ENCODE results near the gene TMEM209.
A peak's percentile ranks its signal among the peaks of the same experiment; 100 is the strongest.
"Not testable (repeated sequence)": the region's sequence is repeated elsewhere in the genome, so short reads cannot be mapped to it uniquely, and the experiment has no call there.

The TMEM209 gene

DNA sequence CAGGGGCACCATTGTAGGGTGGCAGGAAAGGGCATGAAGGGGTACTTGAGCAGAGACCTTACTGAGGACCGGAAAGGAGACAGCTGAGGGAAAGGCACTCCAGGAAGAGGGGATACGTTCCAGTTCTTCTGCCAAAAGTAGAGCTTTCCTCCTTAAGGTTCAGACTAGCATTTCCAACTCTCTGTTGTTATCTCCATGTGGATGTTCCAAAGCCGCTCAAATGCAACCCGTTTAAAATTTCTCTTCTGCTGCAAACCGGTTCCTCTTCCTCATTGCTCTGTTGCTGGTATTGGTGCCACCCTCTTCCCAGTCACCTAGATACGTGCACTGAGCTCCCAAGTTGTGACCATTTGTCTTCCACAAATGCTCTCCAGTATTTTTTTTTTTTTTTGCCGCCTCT lies 47.5 kb downstream of the TMEM209 start:
- no peak for DNase-seq

DNA sequence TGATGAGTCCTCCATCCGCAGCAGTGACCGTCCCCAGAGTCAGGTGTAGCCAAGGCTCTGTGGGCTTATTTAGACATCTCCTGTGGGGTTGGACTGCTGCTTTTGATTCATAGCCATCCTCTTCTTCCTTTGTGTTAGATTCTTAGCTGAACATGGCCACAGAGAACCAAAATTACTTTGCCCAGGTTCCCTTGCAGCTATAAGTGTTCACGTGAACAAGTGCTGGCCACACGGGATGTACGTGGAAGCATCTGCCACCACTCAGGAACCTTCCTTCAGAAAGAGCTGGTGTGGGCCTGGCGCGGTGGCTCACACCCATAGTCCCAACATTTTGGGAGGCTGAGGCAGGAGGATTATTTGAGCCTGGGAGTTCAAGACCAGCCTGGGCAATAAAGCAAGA lies 49.1 kb downstream of the TMEM209 start:
- no peak for DNase-seq

DNA sequence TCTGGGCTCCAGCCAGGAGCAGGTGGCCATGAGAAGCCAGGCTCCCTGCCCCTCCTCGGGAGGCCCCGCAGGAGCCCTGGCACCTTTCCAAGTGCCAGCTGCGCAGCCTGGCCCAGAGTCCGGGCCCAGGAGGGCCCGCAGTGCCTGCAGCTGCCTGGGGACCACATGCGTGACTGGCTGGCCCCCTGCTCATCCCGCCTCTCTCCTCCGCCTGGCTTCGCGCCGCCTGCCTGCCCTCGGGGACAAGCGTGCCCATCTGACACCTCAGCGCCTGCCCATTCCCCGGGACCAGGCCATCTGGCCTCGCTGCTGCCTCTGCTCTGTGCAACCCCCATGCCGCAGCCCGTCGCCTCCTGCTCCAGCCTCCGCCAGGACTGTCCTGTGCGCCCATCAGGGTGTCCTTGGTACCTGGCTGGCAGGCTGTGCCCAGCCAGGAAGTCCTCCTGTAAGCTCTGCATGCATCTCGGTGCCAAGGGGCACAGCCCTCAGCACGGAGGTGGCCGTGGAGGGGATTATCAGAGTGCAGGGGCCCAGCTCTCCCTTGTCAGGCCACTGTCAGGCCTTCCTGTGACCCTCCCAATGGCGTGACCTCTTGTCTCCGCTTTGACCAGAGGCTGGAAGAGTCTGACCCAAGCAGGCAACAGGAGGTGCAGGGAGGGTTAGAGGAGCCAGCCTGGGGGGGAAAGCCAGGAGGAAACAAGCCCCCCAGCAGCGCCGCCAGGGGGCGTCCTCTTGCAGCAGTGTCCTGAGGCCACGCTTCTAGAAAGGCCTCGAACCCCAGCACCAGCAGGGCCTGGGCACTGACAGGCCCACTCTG lies 50.5 kb downstream of the TMEM209 start:
- DNase-seq: peak; percentile 87

DNA sequence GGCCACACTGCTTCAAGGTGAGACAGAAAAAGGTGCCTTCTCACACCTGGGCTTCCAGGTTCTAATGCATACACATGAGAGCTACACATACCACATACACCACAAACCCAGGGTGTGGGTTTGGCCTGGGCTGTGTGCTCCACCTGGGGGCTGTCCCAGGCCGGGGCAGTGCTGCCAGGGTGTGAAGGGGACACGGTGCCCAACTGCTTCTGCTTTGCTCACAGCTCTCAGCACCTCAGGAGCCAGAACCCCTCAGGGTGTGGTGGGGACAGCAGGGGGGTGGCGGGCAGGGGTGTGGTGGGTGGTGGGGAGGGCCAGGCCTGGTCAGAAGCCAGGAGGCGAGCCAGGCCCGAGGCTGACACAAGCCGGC lies 51.1 kb downstream of the TMEM209 start:
- no peak for DNase-seq

DNA sequence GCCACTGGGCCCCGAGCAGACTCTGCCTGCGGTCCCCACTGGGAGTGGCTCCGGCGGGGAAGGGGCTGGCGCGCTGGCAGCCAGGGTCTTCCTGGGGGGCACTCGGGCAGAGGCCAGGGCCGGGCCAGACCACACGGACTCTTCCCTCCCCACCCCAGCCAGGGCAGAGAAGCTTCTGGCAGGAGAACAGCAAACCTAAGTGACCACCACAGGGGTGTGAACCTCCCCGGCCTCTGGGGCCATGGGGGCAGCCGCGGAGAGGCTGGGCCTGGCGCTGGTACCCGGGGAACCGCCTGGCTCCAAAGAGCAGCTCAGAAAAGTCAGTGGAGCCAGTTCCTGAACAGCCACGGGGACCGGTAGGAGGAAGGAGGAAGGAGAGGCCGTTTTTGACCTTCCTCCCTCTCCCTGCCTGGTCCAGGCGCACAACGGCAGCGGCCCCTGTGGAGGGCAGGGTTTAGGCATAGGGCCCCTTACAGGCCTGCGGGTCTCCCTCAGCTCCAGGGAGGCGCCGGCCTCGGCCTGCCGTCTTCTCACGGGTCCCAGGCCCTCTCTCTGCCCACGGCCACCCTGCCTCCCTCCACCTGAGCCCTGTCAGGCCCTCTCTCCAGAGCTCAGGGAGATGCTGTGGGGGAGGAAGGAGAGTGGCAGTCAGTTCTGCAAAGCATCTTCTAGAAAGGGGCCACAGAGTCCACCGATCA lies 51.8 kb downstream of the TMEM209 start:
- no peak for DNase-seq

DNA sequence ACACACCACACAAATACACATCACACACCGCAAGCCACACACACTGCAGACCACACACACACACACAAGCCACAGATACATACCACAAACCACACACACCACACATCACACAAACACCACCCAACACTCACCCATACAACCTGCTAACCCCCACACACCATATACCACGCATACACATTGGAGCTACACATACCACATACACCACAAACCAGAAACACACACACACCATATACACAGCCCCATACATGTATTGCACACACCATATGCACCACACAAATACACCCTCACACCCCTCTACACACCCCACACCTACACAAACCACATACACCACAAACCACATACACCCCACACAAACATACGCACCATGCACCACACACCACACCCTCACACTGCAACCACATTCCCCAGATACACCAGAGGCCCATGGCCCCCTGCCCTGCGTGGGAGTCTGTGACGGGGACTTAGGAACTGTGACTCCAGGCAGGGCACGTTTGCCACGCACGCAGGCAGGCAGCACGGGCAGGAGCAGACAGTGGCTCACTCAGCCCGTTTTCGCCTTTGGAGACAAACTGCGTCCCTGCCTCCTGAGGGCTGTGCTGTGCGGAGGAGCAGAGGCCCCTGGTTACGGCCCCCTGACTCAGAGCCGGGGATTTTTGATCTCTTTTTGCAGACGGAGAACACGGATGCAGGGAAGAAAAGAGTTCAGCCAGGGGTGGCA lies 52.6 kb downstream of the TMEM209 start:
- DNase-seq: peak; percentile 81

DNA sequence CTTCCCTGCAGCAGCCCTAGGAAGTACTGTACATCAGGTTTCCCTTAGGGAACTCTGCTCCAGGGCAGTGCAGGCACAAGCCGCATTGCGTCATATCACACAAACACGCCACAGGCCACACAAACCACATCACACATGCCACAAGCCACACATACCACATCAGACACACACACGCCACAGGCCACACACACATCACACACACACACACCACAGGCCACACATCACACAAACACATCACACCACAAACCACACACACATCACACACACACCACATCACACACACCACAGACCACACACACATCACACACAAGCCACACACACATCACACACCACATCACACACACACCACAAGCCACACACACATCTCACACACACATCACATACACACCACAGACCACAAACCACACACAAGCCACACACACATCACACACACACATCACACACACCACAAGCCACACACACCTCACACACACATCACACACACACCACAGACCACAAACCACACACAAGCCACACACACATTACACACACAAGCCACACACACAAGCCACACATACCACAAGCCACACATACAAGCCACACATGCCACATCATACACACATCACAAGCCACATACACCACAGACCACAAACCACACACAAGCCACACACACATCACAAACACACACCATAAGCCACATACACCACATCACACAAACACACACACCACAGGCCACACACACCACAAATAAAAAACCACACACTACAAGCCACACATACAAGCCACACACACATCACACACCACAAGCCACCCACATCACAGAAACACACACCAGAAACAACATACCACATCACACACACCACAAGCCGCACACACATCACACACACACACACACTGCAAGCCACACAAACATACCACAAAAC lies 53.4 kb downstream of the TMEM209 start:
- peak; percentile 42 for DNase-seq

DNA sequence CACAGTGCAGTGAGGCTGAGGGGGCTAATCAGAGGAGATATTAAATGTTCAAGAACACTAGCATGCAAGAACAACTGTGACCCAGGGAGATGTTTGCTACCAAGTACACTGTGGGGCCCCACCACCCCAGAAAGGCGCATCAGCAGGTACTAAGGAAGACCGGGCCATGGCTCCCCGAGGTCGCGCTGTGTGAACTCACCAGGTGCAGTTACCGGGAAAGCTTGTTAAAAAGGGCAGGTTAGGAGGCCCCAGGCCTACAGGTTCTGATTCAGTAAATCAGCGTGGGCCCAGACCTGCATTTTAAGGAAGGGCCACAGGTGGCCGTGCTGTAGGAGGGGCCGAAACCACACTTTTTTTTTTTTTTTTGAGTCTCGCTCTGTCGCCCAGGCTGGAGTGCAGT lies 54.6 kb downstream of the TMEM209 start:
- DNase-seq: no peak

DNA sequence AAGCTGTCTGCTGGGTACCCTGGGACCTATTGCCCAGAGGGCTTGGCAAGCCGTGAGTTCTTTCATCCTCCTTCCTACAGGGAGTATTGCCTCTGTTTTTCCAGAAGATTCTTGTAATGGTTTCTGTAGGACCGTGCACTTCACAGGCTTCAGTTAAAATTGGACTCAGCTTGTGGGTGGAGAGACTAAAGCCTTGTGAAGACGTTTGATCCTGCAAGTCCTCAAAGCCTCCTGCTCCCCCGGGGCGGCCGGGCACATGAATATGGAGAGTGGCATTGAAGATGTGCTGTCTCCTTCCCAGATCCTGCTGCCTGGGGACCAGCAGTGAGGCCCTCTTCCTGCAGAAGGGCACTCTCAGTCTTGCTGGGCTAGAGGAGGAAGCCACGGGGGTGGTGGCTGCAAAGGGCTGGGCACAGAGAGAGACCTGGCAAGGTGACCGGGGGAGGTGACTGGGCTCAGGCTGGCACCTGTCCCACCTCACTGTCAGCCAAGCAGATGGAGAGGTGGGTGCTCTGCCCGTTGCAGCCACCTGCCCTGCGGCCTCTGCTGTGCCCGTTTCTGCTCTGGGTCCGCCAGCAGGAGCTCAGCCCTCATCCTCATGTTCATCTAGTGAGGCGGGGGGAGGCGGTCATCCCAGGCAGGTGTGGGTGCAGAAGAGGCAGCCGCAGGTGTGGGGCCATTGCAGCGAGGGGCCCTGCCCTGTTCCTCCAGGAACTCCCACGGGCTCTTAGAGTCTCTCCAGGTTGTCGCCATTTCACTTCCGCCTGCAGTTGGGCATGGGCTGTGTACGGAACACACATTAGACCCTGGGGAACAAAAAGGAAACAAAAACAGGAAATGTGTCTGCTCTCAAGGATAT lies 55.7 kb downstream of the TMEM209 start:
- DNase-seq: peak; percentile 27

DNA sequence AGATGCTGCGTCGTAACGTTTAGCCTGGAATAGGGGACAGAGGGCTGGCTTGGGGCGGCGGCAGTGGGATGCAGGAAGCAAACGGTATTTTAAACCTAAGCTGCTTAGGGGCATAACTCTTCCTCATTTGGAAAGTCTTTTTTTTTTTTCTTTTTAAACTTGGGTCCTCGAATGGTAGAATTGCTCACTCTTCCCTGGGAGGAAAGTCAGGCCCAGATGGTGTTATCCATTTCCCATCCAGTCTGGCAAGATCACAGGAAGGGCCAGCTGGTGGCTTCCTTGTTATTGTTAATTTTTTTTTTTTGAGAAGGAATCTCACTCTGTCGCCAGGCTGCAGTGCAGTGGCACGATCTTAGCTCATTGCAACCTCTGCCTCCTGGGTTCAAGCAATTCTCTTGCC lies 56.6 kb downstream of the TMEM209 start:
- peak; percentile 39 for DNase-seq

DNA sequence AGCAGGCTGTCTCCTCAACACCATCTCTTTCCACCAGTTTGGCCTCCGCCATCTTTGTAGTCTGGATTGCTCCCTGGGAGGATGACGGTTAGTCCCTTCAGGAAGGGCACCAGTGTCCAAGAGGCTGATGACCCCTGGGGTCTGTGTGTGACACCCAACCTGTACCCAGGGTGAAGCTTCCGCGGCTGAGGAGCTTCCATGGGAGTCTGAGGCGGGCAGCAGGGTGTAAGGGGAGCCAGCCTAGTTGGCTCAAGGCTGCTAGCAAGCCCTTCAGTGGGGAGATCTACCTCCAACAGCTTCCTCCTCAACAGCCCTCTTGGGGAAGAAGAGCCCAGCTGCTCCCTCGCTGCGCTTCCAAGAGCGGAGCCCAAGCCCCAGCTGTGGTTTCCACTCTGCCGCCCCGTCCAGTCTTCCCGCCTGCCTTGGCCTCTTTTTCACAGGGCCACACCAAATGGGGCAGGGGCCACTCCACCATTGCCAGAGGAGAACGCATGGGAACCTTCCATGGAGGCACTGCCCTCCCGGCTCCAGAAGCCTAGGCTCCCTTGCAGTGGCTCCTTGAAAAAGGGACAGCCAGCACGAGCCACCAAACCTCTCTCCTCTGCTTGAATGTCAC lies 57.4 kb downstream of the TMEM209 start:
- peak; percentile 26 for DNase-seq

DNA sequence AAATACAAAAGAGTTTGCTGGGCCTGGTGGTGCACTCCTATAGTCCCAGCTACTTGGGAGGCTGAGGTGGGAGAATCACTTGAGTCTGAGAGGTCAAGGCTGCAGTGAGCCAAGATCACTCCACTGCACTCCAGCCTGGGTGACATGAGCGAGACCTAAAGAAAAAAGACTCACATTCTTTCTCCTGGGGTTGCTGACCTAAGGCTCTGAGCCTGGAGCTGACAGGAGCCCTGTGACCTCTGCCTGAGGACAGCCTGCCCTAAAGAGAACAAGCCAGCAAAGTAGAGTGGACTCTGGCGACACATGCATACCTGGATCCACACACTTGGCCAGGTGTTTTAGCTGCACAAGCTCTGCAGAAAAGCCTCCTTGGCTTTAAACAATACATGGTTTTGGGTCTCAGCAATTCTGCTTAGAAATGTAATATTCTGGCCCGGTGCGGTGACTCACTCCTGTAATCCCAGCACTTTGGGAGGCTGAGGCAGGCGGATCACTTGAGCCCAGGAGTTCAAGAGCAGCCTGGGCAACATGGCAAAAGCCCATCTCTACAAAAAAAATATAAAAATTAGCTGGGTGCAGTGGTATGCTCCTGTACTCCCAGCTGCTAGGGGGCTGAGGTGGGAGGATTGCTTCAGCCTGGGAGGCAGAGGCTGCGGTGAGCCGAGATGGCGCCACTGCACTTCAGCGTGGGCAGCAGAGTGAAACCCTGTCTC lies 58.4 kb downstream of the TMEM209 start:
- no peak for DNase-seq

DNA sequence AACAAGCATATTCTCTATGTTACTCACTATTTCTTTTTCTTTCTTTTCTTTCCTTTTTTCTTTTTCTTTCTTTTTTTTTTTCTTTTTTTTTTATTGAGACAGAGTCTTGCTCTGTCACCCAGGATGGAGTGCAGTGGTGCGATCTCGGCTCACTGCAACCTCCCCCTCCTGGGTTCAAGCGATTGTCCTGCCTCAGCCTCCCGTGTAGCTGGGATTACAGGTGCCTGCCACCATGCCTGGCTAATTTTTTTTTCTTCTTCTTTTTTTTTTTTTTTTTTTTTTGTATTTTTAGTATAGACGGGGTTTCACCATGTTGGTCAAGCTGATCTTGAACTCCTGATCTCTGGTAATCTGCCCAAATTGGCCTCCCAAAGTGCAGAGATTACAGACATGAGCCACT lies 59.1 kb downstream of the TMEM209 start:
- DNase-seq: not testable (repeated sequence)

DNA sequence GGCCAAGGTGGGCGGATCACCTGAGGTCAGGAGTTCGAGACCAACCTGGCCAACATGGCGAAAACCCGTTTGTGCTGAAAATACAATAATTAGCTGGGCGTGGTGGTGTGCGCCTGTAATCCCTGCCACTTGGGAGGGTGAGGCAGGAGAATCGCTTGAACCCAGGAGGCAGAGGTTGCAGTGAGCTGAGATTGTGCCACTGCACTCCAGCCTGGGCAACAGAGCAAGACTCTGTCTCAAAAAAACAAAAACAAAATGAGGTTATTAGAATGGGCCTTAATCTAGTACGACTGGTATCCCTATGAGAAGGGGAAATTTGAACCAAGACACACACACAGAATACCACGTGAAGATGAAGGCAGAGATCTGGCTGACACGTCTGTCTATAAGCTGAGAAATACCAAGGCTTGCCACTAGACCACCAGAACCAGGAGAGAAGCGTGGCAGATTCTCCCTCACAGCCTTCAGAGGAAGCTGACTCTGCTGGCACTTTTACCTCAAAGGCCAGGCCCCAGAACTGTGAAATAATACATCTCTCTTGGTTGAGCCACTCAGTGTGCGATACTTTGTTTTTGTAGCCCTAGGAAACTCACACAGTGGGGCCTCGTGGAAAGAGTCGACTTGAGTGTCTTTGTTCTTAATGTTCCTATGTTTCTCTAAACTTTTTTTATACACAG lies 59.6 kb downstream of the TMEM209 start:
- no peak for DNase-seq

DNA sequence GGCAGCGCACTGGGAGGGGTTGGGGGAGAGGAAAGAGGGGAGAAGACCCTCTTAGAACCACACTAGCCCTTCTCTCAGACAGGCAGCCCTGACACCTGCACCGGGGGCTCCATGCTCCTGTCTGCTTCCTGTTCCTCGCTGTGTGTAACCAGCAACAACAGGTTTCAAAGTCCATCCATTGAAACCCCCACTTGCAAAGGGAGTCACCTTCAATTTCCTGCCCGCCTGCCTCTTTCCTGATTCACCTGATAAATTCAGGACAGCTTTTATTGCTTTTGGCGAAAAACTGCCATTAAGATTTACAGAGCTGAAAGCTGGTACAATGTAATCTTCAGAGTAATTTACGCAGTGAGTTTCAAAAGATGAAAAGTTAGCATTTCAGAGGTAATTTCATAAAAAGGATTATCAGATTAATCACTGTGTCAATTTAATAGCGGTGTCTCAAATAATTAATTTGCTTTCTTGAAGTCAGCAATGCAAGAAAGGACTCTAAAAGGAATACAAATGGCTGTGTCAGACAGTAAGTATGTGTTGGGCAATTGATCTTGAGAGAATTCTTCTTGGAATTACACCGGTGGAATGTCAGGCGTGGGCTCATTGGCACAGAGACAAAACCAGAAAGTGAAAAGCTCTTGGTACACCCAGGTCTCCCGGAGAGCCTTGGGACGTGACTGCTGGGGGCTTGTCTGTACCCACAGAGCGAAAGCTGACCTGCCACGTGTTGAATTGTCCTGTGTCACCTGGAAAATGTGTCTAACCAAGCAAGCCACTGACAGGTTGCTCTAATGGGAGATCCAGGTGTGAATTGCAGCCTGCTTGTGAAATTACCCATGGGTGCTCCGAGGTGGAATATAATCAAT lies 60.7 kb downstream of the TMEM209 start:
- peak; percentile 46 for DNase-seq

DNA sequence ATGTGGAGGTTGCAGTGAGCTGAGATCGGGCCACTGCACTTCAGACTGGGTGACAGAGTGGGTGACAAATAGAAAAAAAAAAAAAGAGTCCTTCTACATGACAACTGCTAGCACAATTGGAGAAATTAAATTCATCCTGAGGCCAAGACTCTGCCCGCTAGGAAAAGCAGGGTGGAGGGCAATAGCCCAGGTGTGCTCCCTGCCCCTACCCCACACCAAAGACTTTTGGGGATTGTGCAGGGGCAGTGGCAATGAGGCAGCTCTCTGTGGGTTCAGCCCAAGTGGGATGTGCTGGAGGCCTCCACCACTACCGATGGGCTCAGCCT lies 61.3 kb downstream of the TMEM209 start:
- no peak for DNase-seq

DNA sequence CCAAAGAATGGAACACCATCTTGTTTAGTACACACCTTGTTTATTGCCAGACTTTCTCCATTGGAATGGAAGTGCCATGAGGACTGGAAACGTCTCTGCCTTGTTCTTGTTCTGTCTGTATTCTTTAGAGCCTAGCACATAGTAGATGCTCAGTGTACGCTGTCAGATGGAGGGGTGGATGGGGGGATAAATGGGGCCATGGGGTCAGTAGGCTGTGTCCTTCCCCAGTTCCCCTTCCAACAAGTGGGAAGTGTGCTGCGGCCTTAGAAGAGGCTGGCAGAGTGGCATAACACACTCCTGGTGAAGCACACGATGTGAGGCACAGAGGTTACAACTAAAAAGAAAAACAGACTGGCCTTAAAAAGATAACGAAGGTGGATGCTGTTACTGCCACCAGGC lies 61.9 kb downstream of the TMEM209 start:
- no peak for DNase-seq

DNA sequence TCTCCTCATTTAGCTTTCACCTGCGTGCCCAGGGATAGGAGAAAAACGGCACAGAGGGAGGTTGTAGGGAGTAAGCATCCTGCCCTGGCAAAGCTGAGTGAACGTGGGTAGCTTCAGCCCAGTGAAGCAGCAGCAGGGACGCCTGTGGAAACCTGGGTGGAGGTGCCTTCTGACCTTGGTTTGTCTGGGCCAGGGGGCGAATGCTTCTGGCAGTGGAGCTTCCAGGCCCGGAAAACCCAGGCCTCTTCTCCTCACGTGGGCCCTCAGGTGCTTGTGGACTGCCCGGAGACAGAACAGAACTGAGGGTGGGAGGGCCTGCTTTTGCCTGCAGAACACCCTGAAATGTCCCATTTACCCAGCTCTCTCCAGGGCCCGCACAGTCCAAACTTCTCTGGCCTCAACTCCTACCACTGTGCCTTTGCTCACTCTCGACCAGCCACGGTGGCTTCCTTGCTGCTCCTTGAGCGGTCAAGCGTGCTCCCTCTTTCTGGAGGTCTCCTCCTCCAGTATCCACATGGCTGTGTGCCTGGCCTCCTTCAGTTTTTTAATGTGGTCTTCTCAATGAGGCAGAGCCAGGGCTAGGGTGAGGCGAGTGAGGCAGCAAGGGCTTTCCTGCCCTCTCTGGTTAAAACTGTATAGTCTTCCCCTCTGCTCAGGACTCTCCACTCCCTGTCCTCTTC lies 62.4 kb downstream of the TMEM209 start:
- peak; percentile 26 for DNase-seq

All from right hindlimb (tissue), 1 donor.